Keratinocyte (primary cell): ENCODE measurements around the gene EIF2S1. TPM values are rescaled to one million over a fixed set of nuclear protein-coding genes. Genes with fewer than 3 reads are reported as not detected.
"Not testable (repeated sequence)": the region's sequence is repeated elsewhere in the genome, so short reads cannot be mapped to it uniquely, and the experiment has no call there.

Source experiments
- DNase-seq: peaks from one replicate; pipeline ENCODE4 v3.0.0-alpha.2; 2011; ENCODE audit warnings: low read depth, missing footprints, low spot score
- FAIRE-seq: peaks from 2 replicates; lab custom pipeline; 2011; peaks lifted over from hg19 to GRCh38; lab: Jason Lieb, UNC
- H2AFZ ChIP-seq: 2 replicates; pipeline ENCODE4 v1.6.0; 2012; ENCODE audit warnings: low read length, control low read depth, inconsistent platforms; ENCODE audit not compliant: control insufficient read depth
- H3K27ac ChIP-seq: 2 replicates; pipeline ENCODE4 v1.5.1; 2011; ENCODE audit warnings: low read length; ENCODE audit not compliant: control insufficient read depth, insufficient read depth
- H3K27me3 ChIP-seq: 3 replicates; pipeline ENCODE4 v1.6.0; 2011; ENCODE audit warnings: low read length; ENCODE audit not compliant: control insufficient read depth, insufficient read depth; ENCODE audit errors: extremely low read depth
- H3K36me3 ChIP-seq, 2 experiments: 2 replicates in 1 of 2; 3 replicates in 1 of 2; pipeline ENCODE4 v1.5.1; 2011; ENCODE audit warnings: low read length in 2 of 2, mild to moderate bottlenecking in 1 of 2; ENCODE audit not compliant: control insufficient read depth in 2 of 2, insufficient read depth in 2 of 2; ENCODE audit errors: extremely low read depth in 1 of 2
- H3K4me1 ChIP-seq: 3 replicates; pipeline ENCODE4 v1.5.1; 2011; ENCODE audit warnings: low read length; ENCODE audit not compliant: control insufficient read depth, insufficient read depth; ENCODE audit errors: extremely low read depth
- H3K4me2 ChIP-seq: 3 replicates; pipeline ENCODE4 v1.6.0; 2011; ENCODE audit warnings: low read depth, low read length; ENCODE audit not compliant: control insufficient read depth, insufficient read depth; ENCODE audit errors: extremely low read depth
- H3K4me3 ChIP-seq, 3 experiments: fragments of 200-600 bp in 1 of 3; sonication (generic) in 1 of 3; 2 replicates in 2 of 3; 3 replicates in 1 of 3; pipeline ENCODE4 v1.5.1; 2011 to 2016; ENCODE audit warnings: low read length in 3 of 3, mild to moderate bottlenecking in 3 of 3, control low read depth in 2 of 3, inconsistent platforms in 1 of 3, low read depth in 1 of 3, mixed read lengths in 1 of 3, mixed run types in 1 of 3, moderate library complexity in 1 of 3; ENCODE audit not compliant: control insufficient read depth in 2 of 3, insufficient read depth in 2 of 3; ENCODE audit errors: extremely low read depth in 1 of 3
- H3K79me2 ChIP-seq: 2 replicates; pipeline ENCODE4 v1.6.0; 2012; ENCODE audit warnings: low read length; ENCODE audit not compliant: control insufficient read depth, insufficient read depth
- H3K9ac ChIP-seq: 3 replicates; pipeline ENCODE4 v1.6.0; 2011; ENCODE audit warnings: low read length; ENCODE audit not compliant: control insufficient read depth, insufficient read depth; ENCODE audit errors: extremely low read depth
- H3K9me1 ChIP-seq: 3 replicates; pipeline ENCODE4 v1.6.0; 2011; ENCODE audit warnings: low read length; ENCODE audit not compliant: control insufficient read depth, insufficient read depth; ENCODE audit errors: extremely low read depth
- H3K9me3 ChIP-seq: 2 replicates; pipeline ENCODE4 v1.5.1; 2012; ENCODE audit warnings: low read depth, low read length; ENCODE audit not compliant: control insufficient read depth
- H4K20me1 ChIP-seq: 3 replicates; pipeline ENCODE4 v1.6.0; 2011; ENCODE audit warnings: low read length; ENCODE audit not compliant: control insufficient read depth, insufficient read depth; ENCODE audit errors: extremely low read depth
- CTCF ChIP-seq, 3 experiments: IDR thresholded peaks in 1 of 3; conservative IDR thresholded peaks in 1 of 3; optimal IDR thresholded peaks in 1 of 3; 2 replicates in 2 of 3; 3 replicates in 1 of 3; pipeline versions ENCODE3 to v1.5.1; 2011; ENCODE audit warnings: low read length in 3 of 3, mild to moderate bottlenecking in 3 of 3, moderate library complexity in 2 of 3, control low read depth in 1 of 3, inconsistent platforms in 1 of 3; ENCODE audit not compliant: insufficient read depth in 2 of 3; ENCODE audit errors: extremely low read depth in 1 of 3
- EZH2 ChIP-seq: IDR thresholded peaks from one replicate; pipeline ENCODE4 v1.6.1; 2012; ENCODE audit warnings: inconsistent platforms, mild to moderate bottlenecking, low read length, moderate library complexity
- dilution Hi-C: fragments of 300-500 bp; cut with MboI; formaldehyde crosslinking; loops from one replicate; pipeline ENCODE4 v1.7.0; 2020; ENCODE audit warnings: low sequenced_read_pairs; ENCODE audit not compliant: extremely low pct_ligation_motif_present
- polyA plus RNA-seq, 5 experiments: library from polyadenylated mRNA; depleted of rRNA in 3 of 5; stranded (reverse) in 3 of 5; stranded (forward) in 1 of 5; unstranded in 1 of 5; fragments of >200 nt; gene quantifications; 1 replicate in 1 of 5; 2 replicates in 3 of 5; 3 replicates in 1 of 5; pipeline versions ENCODE4 v1.2.1 to v1.2.3, GENCODE V29; 2011 to 2012; ENCODE audit warnings: missing spikeins in 2 of 5, low read depth in 1 of 5, low replicate concordance in 1 of 5

The EIF2S1 gene
- polyA plus RNA-seq, 1 donor (not counting 4 experiments of a cell fraction or from before 2014, with no cell fraction given), result 294 TPM

GRCh38 chr14:67405771-67406170 lies 45.6 kb downstream of the EIF2S1 start:
- no peak for DNase-seq
- Histone ChIP-seq H3K79me2 (peaks cover 96% of the 10 kb centered on the region), H3K4me2 (no peak overlapping the region)

GRCh38 chr14:67408122-67408801 lies 48.1 kb downstream of the EIF2S1 start:
- dilution Hi-C loops, H3K9me3 ChIP-seq, H3K27ac ChIP-seq, H2AFZ ChIP-seq, H3K27me3 ChIP-seq, H3K9ac ChIP-seq, H3K9me1 ChIP-seq, DNase-seq: not testable (repeated sequence)
- Histone ChIP-seq H3K36me3 (peaks cover 8 to 18% of the 10 kb centered on the region in 2 experiments), H3K4me2 (peak overlapping the region; percentile 99), H4K20me1 (peaks cover 16% of the 10 kb centered on the region), H3K4me3 (peak overlapping the region in 1 of 3 experiments; percentile 7), H3K79me2 (peaks cover 90% of the 10 kb centered on the region), H3K4me1 (peaks cover 31% of the 10 kb centered on the region)
- FAIRE-seq, result peak; percentile 71

More at GRCh38 chr14:67405771-67406170, 45.6 kb downstream of the EIF2S1 start:
- FAIRE-seq, result no peak
- H3K36me3 ChIP-seq, result peaks cover 8 to 22% of the 10 kb centered on the region in 2 experiments
- H3K9me3 ChIP-seq, result no peaks in the 10 kb centered on the region
- dilution Hi-C loops, result no loop called here
- H3K9me1 ChIP-seq, result peaks cover 3% of the 10 kb centered on the region
- peaks cover 19% of the 10 kb centered on the region for H4K20me1 ChIP-seq
- H3K4me3 ChIP-seq, result no peak overlapping the region
- H3K4me1 ChIP-seq, result peaks cover 22% of the 10 kb centered on the region
- no peaks in the 10 kb centered on the region for H3K27me3 ChIP-seq
- no peak overlapping the region for H2AFZ ChIP-seq
- TF ChIP-seq CTCF (optimal IDR thresholded peaks at IDR 0.05 in 1 of 3, IDR thresholded peaks at IDR 0.05 in 1 of 3, conservative IDR thresholded peaks at IDR 0.05 in 1 of 3; ENCODE audit: extremely low read depth in 1 of 3, insufficient read depth in 2 of 3, low read length in 3 of 3), result no peak
- no peak overlapping the region for H3K27ac ChIP-seq
- no peak overlapping the region for H3K9ac ChIP-seq

DNA sequence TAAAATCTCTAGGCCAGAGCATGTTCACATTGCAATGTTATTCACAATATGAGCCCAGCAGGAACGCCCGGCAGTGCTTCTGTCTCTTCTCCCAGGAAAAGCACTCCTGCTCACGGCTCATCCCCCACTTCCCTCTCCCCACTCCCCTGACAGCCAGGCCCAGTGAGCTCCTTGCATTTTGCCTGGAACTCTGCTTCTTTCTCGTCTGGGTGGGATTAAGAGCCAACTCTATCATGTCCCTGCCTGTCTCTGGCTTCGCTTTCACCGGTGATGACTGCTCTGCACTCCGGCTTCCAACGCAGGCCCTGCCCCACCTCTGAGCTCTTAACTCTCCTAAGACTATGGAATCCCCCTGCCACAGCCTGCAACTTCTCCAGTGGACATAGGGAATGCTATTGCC lies 49.3 kb downstream of the EIF2S1 start:
- Histone ChIP-seq H3K9ac (peak overlapping the region; percentile 95), H3K27ac (peak overlapping the region; percentile 96), H3K4me1 (peaks cover 43% of the 10 kb centered on the region), H3K4me3 (peak overlapping the region; percentile 70 to 85 (median 84)), H3K9me3 (no peaks in the 10 kb centered on the region), H3K9me1 (no peaks in the 10 kb centered on the region), H3K79me2 (peaks cover 78% of the 10 kb centered on the region), H2AFZ (no peak overlapping the region), H3K27me3 (no peaks in the 10 kb centered on the region), H3K36me3 (peaks cover 5 to 15% of the 10 kb centered on the region in 2 experiments), H4K20me1 (peaks cover 10% of the 10 kb centered on the region), H3K4me2 (peak overlapping the region; percentile 99)
- TF ChIP-seq EZH2, result no peak
- no peak for TF ChIP-seq CTCF (optimal IDR thresholded peaks at IDR 0.05 in 1 of 3, IDR thresholded peaks at IDR 0.05 in 1 of 3, conservative IDR thresholded peaks at IDR 0.05 in 1 of 3; ENCODE audit: extremely low read depth in 1 of 3, insufficient read depth in 2 of 3, low read length in 3 of 3)
- no peak for DNase-seq
- dilution Hi-C loops, result no loop called here
- FAIRE-seq, result peak; percentile 86
